ENCODE measurements around the gene SAMD3. TPM values are rescaled to one million over a fixed set of nuclear protein-coding genes. Genes with fewer than 3 reads are reported as not detected.
"Not testable (repeated sequence)": the region's sequence is repeated elsewhere in the genome, so short reads cannot be mapped to it uniquely, and the experiment has no call there.

SAMD3 gene
- total RNA-seq, 6 experiments from 2014 or later, result 0.25 to 0.86 (median 0.37) TPM

- no peak overlapping the region for H3K27ac ChIP-seq
- H3K27me3 ChIP-seq, result no peaks in the 10 kb centered on the region
- H3K4me1 ChIP-seq, result no peaks in the 10 kb centered on the region
- no peaks in the 10 kb centered on the region for H3K36me3 ChIP-seq
- DNase-seq (no peak), ATAC-seq (no peak)
- intact Hi-C loops (cut with DNase I), result no loop called here
- no peak for TF ChIP-seq CTCF (IDR thresholded peaks at IDR 0.05)
- no peak for TF ChIP-seq POLR2A (IDR thresholded peaks at IDR 0.05)
- WGBS (ENCODE audit: insufficient coverage, low coverage, low lambda C conversion rate, missing lambda C conversion rate), result 52% methylated on average over 3 of the region's 3 CpGs
- H3K9me3 ChIP-seq, result no peaks in the 10 kb centered on the region
- no peak overlapping the region for H3K4me3 ChIP-seq
Observed at GRCh38 chr6:130204322-130204721, 18.4 kb downstream of the SAMD3 start.

DNA sequence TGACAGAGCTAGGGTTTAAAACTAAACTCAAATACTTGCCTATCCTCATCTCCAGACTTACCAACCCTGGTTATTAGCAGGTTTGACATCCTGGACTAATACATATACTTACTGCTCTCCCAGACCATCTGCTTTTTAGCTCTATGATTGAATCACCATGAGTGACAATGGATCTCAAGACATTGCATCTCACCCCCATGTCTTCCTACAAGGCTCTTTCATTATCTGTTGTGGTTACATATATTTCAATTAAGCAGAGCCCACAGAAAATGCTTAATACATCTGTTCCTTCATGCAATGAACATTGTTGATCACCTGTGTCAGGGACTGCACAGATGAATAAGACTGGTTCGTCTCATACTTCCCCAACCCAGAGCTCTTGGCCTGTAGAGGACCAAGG lies 19.4 kb downstream of the SAMD3 start:
- intact Hi-C loops (cut with DNase I), result no loop called here
- H3K27me3 ChIP-seq, result no peaks in the 10 kb centered on the region
- no peak for ATAC-seq
- DNase-seq, result no peak
- TF ChIP-seq POLR2A (IDR thresholded peaks at IDR 0.05), result no peak
- no peaks in the 10 kb centered on the region for H3K9me3 ChIP-seq
- H3K27ac ChIP-seq, result no peak overlapping the region
- H3K4me1 ChIP-seq, result no peaks in the 10 kb centered on the region
- no peaks in the 10 kb centered on the region for H3K36me3 ChIP-seq
- H3K4me3 ChIP-seq, result no peak overlapping the region
- WGBS (ENCODE audit: insufficient coverage, low coverage, low lambda C conversion rate, missing lambda C conversion rate), result 60% methylated on average over 1 of the region's 1 CpG

DNA sequence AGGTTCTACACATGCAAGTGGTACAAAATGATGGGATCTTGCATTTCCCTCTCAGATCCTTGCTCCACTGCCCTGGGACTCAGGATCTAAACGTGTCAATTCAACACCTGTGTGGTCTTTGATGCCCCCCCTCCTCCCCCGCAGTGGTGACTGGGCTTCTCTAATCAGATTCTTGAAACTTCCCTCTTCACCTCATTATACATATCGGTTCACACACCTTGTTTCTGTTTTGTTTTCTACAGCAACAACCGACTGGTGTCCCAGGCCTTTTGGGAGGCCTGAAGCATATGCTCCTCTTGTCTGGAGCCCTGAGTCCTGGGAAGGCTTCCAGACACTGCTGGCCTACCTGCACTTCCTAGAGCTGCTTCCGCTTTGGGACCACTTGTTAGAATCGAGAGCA lies 20.0 kb downstream of the SAMD3 start:
- WGBS (ENCODE audit: insufficient coverage, low coverage, low lambda C conversion rate, missing lambda C conversion rate), result 43% methylated on average over 6 of the region's 6 CpGs
- Histone ChIP-seq H3K9me3 (no peaks in the 10 kb centered on the region), H3K27ac (no peak overlapping the region), H3K4me1 (no peaks in the 10 kb centered on the region), H3K36me3 (no peaks in the 10 kb centered on the region), H3K27me3 (no peaks in the 10 kb centered on the region), H3K4me3 (no peak overlapping the region)
- no peak for DNase-seq
- ATAC-seq, result no peak
- TF ChIP-seq POLR2A (IDR thresholded peaks at IDR 0.05) (no peak), CTCF (IDR thresholded peaks at IDR 0.05) (no peak)
- intact Hi-C loops (cut with DNase I), result no loop called here

DNA sequence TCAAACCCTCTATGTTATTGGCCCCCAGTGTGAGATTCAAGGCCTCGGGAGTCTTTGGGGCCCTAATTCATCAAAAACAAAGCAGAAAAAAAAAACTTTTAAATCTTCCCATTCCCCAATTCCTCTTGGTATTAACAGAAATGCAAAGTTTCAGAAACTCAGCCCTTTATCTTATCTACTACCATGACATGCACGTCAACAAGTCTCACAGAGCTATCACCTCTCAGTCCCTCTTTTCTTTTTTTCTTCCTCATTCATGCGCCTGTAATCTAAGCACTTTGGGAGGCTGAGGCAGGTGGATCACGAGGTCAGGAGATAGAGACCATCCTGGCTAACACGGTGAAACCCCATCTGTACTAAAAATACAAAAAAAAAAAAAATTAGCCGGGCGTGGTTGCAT lies 22.7 kb downstream of the SAMD3 start:
- 39% methylated on average over 7 of the region's 7 CpGs for WGBS (ENCODE audit: insufficient coverage, low coverage, low lambda C conversion rate, missing lambda C conversion rate)
- Histone ChIP-seq H3K27ac (no peak overlapping the region), H3K4me1 (no peaks in the 10 kb centered on the region), H3K36me3 (no peaks in the 10 kb centered on the region), H3K4me3 (no peak overlapping the region), H3K9me3 (no peaks in the 10 kb centered on the region), H3K27me3 (no peaks in the 10 kb centered on the region)
- DNase-seq, result no peak
- no peak for ATAC-seq
- intact Hi-C loops (cut with DNase I), result no loop called here
- TF ChIP-seq POLR2A (IDR thresholded peaks at IDR 0.05), result no peak
- TF ChIP-seq CTCF (IDR thresholded peaks at IDR 0.05), result no peak

DNA sequence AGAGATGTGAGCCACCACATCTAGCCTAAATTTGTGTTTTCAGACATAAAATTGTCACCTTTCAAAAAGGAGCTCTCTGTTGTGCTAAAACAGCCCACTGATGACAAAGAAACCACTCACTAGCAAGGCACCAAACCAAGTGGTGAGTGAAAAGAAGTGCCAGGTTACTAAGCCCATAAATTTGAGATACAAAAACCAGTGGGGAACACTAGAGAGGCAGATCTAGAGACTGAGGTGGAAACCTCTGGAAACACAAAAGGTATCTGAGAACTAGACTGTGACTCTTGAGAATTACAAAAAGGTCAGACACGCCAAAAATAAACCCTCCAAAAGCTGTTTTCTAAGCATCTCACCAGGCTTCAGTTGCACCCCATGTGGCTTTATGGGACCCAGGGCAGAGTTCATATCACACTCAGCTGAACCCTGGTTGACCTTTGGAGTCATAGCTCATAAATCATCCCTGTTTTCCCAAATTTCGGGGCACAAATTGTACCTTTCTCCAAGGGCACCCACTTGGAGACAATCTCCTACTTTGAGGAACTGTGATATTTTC lies 24.2 kb downstream of the SAMD3 start:
- TF ChIP-seq POLR2A (IDR thresholded peaks at IDR 0.05) (no peak), CTCF (IDR thresholded peaks at IDR 0.05) (no peak)
- intact Hi-C loops (cut with DNase I), result no loop called here
- H3K4me1 ChIP-seq, result no peaks in the 10 kb centered on the region
- no peaks in the 10 kb centered on the region for H3K9me3 ChIP-seq
- DNase-seq (no peak), ATAC-seq (no peak)
- WGBS (ENCODE audit: insufficient coverage, low coverage, low lambda C conversion rate, missing lambda C conversion rate), result 14% methylated on average over 1 of the region's 2 CpGs
- no peak overlapping the region for H3K4me3 ChIP-seq
- no peak overlapping the region for H3K27ac ChIP-seq
- no peaks in the 10 kb centered on the region for H3K36me3 ChIP-seq
- H3K27me3 ChIP-seq, result no peaks in the 10 kb centered on the region

DNA sequence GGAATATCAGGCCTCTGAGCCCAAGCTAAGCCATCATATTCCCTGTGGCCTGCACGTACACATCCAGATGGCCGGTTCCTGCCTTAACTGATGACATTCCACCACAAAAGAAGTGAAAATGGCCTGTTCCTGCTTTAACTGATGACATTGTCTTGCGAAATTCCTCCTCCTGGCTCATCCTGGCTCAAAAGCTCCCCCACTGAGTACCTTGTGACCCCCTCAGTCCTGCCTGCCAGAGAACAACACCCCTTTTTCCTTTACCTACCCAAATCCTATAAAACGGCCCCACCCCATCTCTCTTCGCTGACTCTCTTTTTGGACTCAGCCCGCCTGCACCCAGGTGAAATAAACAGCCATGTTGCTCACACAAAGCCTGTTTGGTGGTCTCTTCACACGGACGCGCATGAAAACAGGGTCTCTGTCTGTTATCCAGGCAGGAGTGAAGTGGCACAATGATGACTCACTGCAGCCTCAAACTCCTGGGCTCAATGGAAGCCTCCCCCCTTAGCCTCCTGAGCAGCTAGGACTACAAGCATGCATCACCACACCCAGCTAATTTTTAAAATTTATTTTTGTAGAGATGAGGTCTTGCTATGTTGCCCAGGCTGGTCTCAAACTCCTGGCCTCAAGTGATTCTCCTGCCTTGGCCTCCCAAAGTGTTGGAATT lies 24.8 kb downstream of the SAMD3 start:
- intact Hi-C loops (cut with DNase I); H3K27me3 ChIP-seq; H3K36me3 ChIP-seq; H3K27ac ChIP-seq; ATAC-seq; H3K4me3 ChIP-seq; DNase-seq; H3K9me3 ChIP-seq; H3K4me1 ChIP-seq: not testable (repeated sequence)
- 91% methylated on average over 7 of the region's 9 CpGs for WGBS (ENCODE audit: insufficient coverage, low coverage, low lambda C conversion rate, missing lambda C conversion rate)

- H3K4me1 ChIP-seq; H3K27me3 ChIP-seq; DNase-seq; ATAC-seq; intact Hi-C loops (cut with DNase I); H3K27ac ChIP-seq; H3K36me3 ChIP-seq; H3K4me3 ChIP-seq; H3K9me3 ChIP-seq: not testable (repeated sequence)
- no CpG with 5 or more reads among the region's 4 CpGs for WGBS (ENCODE audit: insufficient coverage, low coverage, low lambda C conversion rate, missing lambda C conversion rate)
Observed at GRCh38 chr6:130194434-130194833, 28.3 kb downstream of the SAMD3 start.

Measured in right lobe of liver (tissue), 6 donors.